GM18526 (cell line): Measurements from ENCODE around the gene SRSF4.

Source experiments
- POLR2A ChIP-seq: IDR thresholded peaks from 3 replicates; pipeline ENCODE4 v1.6.1; 2011; ENCODE audit not compliant: insufficient read length; ENCODE audit errors: extremely low read depth

SRSF4 gene

DNA sequence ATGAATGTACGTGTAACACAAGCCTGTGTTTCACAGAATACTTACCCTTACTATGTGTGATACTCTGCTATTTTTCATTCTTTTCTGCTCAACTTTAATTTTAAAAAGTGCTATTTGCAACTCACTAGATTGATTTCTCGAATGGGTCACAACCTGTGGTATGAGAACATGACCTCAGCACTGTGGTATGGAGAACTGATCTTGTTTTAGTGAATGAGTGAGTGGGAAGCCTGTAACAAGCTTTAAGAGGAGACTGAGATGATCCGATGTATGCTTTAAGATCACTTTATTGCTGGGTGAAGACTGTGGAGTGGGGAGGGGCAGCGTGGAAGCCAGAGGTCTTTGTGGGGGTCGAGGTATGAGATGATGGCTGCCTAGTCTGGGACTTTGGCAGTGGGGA is 27.5 kb upstream of the SRSF4 start:
- TF ChIP-seq POLR2A, result no peak

GRCh38 chr1:29208442-29208841 is 26.7 kb upstream of the SRSF4 start:
- no peak for TF ChIP-seq POLR2A

GRCh38 chr1:29202584-29203340 is 21.1 kb upstream of the SRSF4 start:
- no peak for TF ChIP-seq POLR2A

GRCh38 chr1:29202053-29202452 is 20.4 kb upstream of the SRSF4 start:
- no peak for TF ChIP-seq POLR2A

- TF ChIP-seq POLR2A, result no peak
Observed at GRCh38 chr1:29201595-29202051, 19.9 kb upstream of the SRSF4 start.

DNA sequence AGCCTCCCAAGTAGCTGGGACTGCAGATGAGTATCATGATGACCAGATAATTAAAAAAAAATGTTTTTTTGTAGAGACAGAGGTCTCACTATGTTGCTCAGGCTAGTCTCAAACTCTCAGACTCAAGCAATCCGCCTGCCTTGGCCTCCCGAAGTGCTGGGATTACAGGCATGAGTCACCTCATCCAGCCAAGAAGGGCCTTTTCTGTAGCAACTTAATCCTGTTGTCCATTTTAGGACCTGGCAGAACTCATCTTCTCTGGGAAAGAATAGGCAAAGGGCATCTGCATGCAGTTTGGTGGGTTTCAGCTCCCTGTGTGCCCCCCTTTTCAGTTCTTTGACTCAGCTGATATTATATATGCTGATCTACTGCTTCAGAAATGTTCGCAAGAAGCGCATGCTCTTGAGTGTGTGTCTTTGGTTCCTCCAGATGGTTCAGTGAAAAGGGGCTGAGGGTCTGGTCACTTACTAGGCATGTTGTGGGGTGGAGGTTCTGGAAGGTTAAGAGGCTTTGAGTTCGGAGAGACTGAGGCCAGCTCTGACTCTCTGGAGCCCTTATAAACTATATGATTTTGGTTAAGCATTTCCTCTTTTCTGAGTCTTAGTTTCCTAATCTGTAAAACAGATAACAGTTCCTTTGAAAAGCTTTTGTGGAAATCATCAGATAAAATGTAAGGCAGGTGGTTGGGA is 19.4 kb upstream of the SRSF4 start:
- TF ChIP-seq POLR2A, result no peak

DNA sequence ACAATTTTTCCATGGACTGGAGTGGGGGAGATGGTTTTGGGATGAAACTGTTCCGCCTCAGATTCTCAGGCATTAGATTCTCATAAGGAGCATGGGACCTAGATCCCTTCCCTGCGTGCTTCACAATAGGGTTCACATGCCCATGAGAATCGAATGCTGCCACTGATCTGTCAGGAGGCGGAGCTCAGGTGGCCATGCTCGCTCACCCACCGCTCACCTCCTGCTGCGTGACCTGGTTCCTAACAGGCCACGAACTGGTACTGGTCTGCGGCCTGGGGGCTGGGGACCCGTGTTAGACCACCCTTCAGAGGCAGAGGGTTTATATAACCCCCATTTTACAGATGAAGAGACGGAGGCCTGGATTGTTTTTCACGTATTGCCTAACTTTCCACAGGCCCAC is 16.3 kb upstream of the SRSF4 start:
- TF ChIP-seq POLR2A, result no peak

GRCh38 chr1:29197590-29197924 is 15.9 kb upstream of the SRSF4 start:
- no peak for TF ChIP-seq POLR2A

DNA sequence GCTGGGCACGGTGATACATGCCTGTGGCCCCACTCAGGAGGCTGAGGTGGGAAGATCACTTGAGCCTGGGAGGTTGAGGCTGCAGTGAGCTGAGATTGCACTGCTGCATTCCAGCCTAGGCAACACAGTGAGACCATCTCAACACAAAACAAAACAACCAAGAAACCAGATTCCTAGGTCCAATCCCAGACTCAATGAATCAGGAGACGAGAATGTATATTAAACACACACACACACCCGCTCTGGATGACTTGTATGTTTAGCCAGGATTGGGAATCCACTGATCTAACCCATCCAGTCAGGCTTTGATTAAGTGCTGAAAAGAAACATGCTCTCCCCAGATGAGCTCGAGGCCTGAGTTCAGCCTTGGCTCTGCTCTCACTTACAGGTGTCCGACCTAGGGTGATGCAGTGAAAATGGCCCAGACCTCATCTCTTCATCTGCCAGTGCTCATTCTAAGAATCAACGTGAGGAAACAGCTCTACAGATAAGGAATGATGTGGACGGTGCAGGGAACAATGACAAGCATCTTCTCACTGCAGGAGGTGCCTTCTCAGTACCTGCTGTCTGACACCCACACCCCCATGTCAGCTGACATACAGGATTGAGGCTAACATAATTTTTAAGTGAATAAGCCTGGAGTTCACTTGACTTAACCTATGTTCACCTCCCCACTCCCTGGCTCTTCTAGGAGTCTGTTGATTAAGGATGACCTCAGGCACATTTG is 15.3 kb upstream of the SRSF4 start:
- no peak for TF ChIP-seq POLR2A

DNA sequence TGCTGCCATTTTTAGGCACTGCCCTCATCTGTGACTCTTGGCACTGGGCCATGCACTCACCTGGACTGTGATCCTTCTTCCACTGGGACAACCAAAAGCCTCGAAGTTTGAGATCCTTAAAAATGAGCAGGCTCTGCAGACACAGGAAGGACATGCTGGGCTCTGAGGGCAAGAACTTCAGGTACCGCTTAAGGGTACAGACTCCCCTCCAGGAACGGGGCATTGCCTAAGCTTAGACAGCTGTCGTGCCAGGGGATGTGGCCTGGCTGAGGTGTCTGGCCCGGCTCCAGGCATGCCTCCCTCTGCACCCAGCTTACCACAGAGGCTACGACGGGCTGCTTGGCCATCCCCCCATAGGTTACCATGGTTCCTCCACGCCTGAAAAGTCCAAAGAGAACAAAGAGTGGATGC is 14.2 kb upstream of the SRSF4 start:
- TF ChIP-seq POLR2A, result no peak

DNA sequence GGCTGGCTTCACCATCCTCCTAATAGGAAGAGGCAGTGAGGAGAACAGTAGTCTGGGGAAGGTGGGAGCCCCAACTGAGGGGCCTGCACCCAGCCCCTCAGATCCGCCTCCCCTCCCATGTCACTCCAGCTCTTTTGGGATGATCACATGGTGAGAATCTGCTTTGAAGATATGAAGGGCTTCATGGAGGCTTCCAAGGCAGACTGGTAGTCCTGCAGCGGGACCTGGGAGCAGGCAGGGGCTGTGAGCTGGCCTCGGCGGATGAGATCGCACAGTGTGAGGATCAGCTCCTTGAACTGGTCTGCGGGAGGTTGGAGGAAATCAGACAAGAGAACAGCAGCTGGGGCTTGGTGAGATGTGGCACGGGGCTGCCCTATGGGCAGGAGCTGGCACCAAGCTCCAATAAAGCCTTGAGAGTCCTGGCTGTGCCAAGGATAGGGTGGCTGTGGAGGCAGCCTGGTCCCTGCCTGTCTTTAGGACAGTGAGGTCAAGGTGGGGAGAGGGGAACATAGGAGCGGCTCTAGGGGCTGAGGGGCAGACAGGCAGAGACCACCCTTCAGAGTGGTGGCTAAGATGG is 12.3 kb upstream of the SRSF4 start:
- no peak for TF ChIP-seq POLR2A

DNA sequence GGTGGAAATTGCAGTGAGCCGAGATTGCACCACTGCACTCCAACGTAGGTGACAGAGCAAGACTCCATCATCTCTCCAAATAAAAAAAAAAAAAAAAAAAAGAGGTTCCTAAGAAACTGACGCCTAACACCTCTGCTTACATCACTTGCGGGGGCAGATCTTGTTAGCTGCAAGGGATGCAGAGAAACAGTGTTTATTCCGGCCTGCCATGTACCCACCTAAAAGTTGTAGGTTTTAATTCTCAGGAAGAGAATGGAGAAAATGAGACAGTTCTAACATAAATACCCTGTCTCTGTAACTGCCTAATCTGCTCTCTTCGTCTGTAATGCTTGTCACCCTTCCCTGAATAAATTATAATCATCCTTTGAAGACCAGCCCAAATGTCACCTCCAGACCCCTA is 9.0 kb upstream of the SRSF4 start:
- TF ChIP-seq POLR2A, result no peak

- TF ChIP-seq POLR2A, result no peak
Observed at GRCh38 chr1:29186707-29187106, 5.0 kb upstream of the SRSF4 start.

DNA sequence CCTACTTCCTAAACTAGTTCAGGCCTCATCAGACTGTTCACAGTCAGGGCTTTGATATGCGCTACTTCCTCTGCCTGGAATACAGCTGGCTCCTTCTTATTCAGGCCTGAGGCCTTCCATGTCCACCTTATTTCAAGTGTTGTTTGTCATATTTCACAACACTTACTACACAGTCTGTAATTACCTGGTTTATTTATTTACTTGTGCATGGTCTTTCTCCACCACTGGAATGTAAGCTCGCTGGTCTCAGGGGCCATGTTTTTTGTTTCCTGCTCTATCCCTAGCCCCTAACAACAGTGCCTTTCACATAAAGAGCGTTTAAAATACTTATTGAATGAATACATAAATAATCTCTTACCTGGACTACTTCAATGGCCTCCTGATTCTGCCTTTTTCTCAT is 4.6 kb upstream of the SRSF4 start:
- TF ChIP-seq POLR2A, result no peak

DNA sequence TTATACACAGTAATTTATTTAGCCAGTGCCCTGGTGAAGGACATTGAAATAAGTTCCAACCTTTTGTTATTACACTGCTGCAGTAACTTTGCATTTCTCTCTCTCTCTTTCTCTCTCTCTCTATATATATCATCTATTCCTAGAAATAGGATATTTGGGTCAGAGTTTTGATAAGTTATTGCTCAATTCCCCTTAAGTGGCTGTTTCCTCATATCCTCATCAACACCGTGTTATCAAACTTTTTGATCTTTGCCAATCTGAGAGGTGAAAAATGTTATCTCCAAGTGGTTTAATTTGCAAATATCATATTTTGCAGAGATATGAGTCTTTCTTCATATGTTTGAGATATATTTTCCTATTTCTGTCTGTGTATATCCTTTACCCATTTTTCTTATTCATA is 1.6 kb upstream of the SRSF4 start:
- no peak for TF ChIP-seq POLR2A

DNA sequence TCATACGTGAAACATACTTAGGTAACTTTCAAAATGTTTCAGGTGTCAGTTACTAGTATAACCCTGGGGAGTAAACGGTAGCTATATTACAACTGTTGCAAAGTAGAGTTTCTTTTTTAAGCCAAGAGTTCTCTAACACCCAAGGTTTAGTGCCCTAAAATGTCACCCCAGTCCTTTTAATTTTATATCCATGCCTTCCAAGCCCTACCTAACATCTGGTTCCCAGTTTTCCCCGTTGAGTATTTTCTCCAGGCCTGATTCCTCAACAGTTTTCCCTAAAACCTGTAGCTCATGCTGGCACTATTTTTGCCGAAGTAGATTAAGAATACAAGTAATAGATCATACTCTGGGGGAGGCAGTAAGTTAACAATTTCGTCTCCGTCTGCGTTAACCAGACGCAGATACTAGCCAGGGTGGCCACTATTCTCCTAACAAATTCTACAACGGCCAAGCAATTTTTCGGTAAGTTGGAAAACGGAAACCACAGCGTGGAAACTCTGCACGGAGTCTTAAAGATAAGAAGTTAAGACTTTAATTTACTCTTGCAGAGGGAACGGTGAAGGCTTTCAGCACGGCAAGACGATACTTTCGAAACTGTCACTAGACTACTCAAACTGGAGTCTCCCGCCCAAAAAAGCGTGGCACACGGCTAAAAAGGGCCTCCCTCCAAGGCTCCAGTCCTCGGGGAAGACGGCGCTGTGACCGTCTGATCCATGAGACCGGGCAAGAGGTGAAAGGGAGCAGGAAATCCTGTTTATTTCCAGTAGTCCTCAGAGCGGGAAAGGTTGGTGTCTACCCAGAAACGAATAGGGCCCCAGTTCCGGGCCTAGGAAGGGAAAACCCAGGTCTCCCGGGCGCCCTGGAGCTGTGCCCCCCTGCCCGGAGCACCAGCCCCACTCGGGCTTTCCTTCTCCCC is 945 bp downstream of the SRSF4 start:
- no peak for TF ChIP-seq POLR2A
